Measurements from ENCODE around the gene HPN. TPM values are rescaled to one million over a fixed set of nuclear protein-coding genes. Genes with fewer than 3 reads are reported as not detected.

HPN gene
- total and polyA plus RNA-seq, 7 donors: 1.6 to 17.7 (median 5.2) TPM

GRCh38 chr19:35042954-35043604 is 1.6 kb downstream of the HPN start:
- whole genome bisulfite sequencing, 3 donors: 83 to 91% (median 84%) methylated on average over 13 to 14 of the region's 14 CpGs
- intact Hi-C loops (cut with DNase I): loop anchor here in 1 of 2 donors (5.0 kb wide), 1 partner anchor 94 kb away; the partner anchor contains the start of genes FXYD1 and LGI4
- ATAC-seq: no peak
- Histone ChIP-seq H3K9me3 (no peaks in the 10 kb centered on the region), H3K27ac (peak overlapping the region; percentile 94), H3K4me1 (peaks cover 60% of the 10 kb centered on the region), H3K36me3 (ENCODE audit: insufficient read depth in 1 of 2, low read depth in 1 of 2) (peaks cover 0 to 11% of the 10 kb centered on the region in 2 donors), H3K27me3 (ENCODE audit: insufficient read depth in 3 of 3, low read length in 2 of 3) (no peaks in the 10 kb centered on the region), H3K4me3 (no peak overlapping the region)
- TF ChIP-seq, protein P1, sequence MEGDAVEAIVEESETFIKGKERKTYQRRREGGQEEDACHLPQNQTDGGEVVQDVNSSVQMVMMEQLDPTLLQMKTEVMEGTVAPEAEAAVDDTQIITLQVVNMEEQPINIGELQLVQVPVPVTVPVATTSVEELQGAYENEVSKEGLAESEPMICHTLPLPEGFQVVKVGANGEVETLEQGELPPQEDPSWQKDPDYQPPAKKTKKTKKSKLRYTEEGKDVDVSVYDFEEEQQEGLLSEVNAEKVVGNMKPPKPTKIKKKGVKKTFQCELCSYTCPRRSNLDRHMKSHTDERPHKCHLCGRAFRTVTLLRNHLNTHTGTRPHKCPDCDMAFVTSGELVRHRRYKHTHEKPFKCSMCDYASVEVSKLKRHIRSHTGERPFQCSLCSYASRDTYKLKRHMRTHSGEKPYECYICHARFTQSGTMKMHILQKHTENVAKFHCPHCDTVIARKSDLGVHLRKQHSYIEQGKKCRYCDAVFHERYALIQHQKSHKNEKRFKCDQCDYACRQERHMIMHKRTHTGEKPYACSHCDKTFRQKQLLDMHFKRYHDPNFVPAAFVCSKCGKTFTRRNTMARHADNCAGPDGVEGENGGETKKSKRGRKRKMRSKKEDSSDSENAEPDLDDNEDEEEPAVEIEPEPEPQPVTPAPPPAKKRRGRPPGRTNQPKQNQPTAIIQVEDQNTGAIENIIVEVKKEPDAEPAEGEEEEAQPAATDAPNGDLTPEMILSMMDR (IDR thresholded peaks at IDR 0.05): no peak
- DNase-seq: no peak

GRCh38 chr19:35043906-35044305 is 2.4 kb downstream of the HPN start:
- DNase-seq: no peak
- intact Hi-C loops (cut with DNase I): loop anchor here in 1 of 2 donors (5.0 kb wide), 1 partner anchor 93 kb away; the partner anchor contains the start of genes FXYD1 and LGI4
- ATAC-seq: no peak

GRCh38 chr19:35044317-35045117 is 3.0 kb downstream of the HPN start:
- H3K36me3 ChIP-seq (ENCODE audit: insufficient read depth in 1 of 2, low read depth in 1 of 2): peaks cover 0 to 2% of the 10 kb centered on the region in 2 donors
- no peaks in the 10 kb centered on the region for H3K9me3 ChIP-seq
- peaks cover 60% of the 10 kb centered on the region for H3K4me1 ChIP-seq
- intact Hi-C loops (cut with DNase I): loop anchor here (1.0 to 5.0 kb wide), 3 partner anchors 46 to 93 kb away; partner anchors contain the start of genes FXYD1 (in 2 of the 2) and LGI4 (in 2 of the 2)
- H3K27me3 ChIP-seq (ENCODE audit: insufficient read depth in 3 of 3, low read length in 2 of 3): no peaks in the 10 kb centered on the region
- H3K27ac ChIP-seq: peak overlapping the region; percentile 94
- 59 to 65% (median 62%) methylated on average over 9 of the region's 9 CpGs for WGBS, 3 donors
- TF ChIP-seq, protein P1 (IDR thresholded peaks at IDR 0.05): peak; percentile 98
- peak; percentile 63 to 82 for DNase-seq
- no peak for ATAC-seq
- H3K4me3 ChIP-seq: no peak overlapping the region

More at GRCh38 chr19:35043906-35044305, 2.4 kb downstream of the HPN start:
- no peak overlapping the region for H3K4me3 ChIP-seq
- TF ChIP-seq, protein P1 (IDR thresholded peaks at IDR 0.05): no peak
- 52 to 75% (median 54%) methylated on average over 13 to 14 of the region's 14 CpGs for WGBS, 3 donors
- peaks cover 60% of the 10 kb centered on the region for H3K4me1 ChIP-seq
- no peaks in the 10 kb centered on the region for H3K27me3 ChIP-seq (ENCODE audit: insufficient read depth in 3 of 3, low read length in 2 of 3)
- peaks cover 0 to 6% of the 10 kb centered on the region in 2 donors for H3K36me3 ChIP-seq (ENCODE audit: insufficient read depth in 1 of 2, low read depth in 1 of 2)
- no peaks in the 10 kb centered on the region for H3K9me3 ChIP-seq
- H3K27ac ChIP-seq: peak overlapping the region; percentile 94

DNA sequence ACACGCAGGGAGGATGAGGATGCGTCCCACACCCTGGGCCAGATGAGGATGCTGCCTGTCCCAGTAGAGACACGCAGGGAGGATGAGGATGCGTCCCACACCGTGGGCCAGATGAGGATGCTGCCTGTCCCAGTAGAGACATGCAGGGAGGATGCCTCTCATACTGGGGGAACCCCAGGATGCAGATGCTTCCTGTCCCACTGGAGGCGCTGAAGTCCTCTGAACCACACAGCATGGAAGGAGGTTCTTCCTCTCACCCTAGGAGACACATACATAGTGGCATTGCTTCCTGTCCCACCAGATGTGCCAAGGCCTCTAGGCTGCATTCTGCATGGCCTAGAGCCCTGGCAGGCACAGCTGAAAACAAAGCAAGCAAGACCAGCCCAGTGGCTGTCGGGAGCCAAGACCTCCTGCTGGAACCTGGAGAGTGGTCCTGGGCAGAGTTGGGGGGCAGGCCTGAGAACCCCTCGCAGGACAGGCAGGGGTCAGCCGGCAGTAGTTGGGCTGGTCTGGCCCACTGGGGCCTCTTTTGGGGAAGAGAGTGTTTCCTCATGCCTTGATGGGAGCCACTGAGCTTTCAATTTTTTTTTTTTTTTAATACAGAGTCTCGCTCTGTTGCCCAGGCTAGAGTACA is 4.3 kb downstream of the HPN start:
- peak in 2 of 4 donors; percentile 2 to 3 for ATAC-seq
- Histone ChIP-seq H3K9me3 (no peaks in the 10 kb centered on the region), H3K36me3 (ENCODE audit: insufficient read depth in 1 of 2, low read depth in 1 of 2) (no peaks in the 10 kb centered on the region), H3K27ac (peak overlapping the region; percentile 88), H3K4me3 (no peak overlapping the region), H3K27me3 (ENCODE audit: insufficient read depth in 3 of 3, low read length in 2 of 3) (no peaks in the 10 kb centered on the region), H3K4me1 (peaks cover 52% of the 10 kb centered on the region)
- TF ChIP-seq, protein P1 (IDR thresholded peaks at IDR 0.05): peak; percentile 18
- DNase-seq: no peak
- intact Hi-C loops (cut with DNase I): loop anchor here (1.0 to 5.0 kb wide), 3 partner anchors 45 to 92 kb away; partner anchors contain the start of genes FXYD1 (in 1 of the 2) and LGI4 (in 1 of the 2)
- 40 to 46% (median 41%) methylated on average over 10 of the region's 10 CpGs for WGBS, 3 donors
